ENCODE results near the gene APLF.
"Not testable (repeated sequence)": the region's sequence is repeated elsewhere in the genome, so short reads cannot be mapped to it uniquely, and the experiment has no call there.

The APLF gene

DNA sequence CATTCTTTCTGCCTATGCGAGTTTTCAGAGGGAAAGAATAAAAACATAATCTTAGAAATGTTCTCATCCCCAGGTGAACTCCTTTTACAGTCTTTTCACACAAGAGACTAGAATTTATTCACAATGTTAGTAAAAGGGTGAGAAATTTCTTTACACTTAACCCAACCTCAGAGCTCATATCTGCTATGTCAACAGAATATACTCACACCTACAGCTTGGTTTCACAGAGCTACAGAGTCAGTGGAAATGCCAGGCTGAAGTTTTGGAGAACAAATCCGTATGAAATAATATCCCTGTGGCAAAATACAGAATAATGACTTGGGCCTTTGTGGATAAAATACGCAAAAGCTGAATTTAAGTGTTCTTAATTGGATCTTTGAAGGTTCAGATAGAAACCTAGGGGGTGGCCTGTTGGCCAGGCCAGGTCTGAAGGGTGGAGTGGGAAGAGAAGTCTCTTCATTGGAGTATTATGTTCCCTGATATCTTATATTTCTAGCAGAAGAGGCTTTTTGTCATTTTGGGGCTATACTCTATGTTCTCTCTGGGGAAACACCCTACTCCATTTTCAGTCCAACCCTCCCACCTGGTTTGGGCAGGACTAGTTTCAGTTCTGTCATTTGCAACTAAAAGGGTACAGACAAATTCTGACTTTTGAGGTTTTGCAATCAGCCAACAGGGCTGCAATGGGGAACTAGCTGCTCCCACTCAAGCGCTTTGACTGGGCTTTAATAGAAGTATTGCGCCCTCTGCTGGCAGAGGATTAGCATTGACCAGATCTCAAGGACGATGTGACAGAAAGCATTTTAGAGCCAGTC, 26.0 kb upstream of the APLF start:
- peak; percentile 67 to 71 for DNase-seq (ENCODE audit: low read depth in 2 of 2)

GRCh38 chr2:68441994-68442322, 25.4 kb upstream of the APLF start:
- no peak for DNase-seq (ENCODE audit: low read depth in 2 of 2)

GRCh38 chr2:68446425-68446824, 21.0 kb upstream of the APLF start:
- not testable (repeated sequence) for DNase-seq (ENCODE audit: low read depth in 2 of 2)

GRCh38 chr2:68447118-68447517, 20.3 kb upstream of the APLF start:
- DNase-seq (ENCODE audit: low read depth in 2 of 2), result no peak

DNA sequence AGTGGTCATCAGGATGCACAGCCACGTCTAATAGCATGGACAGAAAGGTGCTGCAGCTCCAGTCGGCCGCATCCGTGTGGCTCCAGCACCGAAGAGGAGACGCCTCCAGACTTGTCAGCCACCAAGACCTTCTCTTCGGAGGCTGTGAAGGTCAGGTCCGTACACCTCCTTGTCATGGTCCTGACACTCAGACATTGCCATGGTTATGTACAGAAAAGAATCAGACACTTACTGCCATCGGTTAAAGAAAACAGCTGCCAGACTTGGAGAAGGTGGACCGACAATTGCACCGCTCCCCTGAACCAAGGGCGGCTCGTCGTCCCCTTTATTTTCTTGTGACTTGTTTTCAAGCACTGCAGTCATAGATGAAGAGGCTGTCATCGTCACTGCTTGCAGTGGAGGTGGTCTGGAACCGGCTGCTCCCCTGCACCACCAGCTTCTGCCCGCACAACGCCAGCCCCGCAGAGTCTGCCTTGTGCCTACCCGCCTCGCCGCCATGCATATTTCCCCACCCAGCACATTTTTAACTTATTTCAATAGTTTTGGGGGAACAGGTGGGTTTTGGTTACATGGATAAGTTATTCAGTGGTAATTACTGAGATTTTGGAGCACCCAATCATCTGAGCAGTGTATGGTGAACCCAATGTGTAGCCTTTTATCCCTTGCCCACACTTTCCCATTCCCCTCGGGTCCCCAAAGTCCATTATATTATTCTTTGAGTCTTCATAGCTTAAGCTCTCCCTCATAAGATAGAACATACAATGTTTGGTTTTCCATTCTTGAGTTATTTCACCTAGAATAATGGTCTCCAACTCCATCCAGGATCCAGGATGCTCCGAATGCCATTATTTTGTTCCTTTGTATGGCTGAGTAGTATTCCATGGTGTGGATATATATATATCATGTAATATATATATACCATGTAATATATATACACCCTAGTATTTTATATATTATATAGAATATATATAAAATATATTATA, 18.4 kb upstream of the APLF start:
- no peak for DNase-seq (ENCODE audit: low read depth in 2 of 2)

DNA sequence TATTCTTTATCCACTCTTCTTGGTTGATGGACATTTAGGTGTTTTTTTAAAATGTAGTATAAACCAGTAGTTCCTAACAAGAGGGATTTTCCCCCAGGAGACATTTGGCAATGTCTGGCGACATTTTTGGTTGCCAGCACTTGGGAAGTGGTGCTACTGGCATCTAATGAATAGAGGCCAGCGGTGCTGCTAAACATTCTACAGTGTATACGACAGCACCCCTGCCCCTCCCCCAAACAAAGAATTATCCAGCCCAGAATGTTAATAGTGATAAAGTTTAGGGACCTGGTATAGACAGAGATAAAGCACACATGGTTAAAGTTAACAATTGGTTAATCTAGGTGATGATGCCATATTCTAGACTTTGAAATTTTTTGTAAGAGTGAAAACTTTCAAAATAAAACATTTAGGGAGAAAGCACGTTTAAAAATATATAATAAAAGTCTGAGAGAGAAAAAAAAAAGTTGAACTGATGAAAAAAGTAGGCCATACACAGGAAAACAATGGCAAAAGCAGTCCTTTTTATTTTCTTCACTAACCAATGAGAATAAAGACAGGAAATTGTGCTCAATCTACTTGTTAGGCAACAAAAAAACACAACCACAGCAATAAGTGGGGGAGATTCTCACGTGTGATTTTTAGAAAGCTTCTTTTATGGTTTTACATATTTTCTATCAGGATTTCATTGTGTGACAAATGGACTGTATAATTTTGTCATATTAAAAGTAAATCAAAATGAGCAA, 15.1 kb upstream of the APLF start:
- no peak for DNase-seq (ENCODE audit: low read depth in 2 of 2)

- DNase-seq (ENCODE audit: low read depth in 2 of 2), result no peak
Measured at GRCh38 chr2:68453761-68454360, 13.5 kb upstream of the APLF start.

GRCh38 chr2:68454719-68455118, 12.7 kb upstream of the APLF start:
- DNase-seq (ENCODE audit: low read depth in 2 of 2), result no peak

DNA sequence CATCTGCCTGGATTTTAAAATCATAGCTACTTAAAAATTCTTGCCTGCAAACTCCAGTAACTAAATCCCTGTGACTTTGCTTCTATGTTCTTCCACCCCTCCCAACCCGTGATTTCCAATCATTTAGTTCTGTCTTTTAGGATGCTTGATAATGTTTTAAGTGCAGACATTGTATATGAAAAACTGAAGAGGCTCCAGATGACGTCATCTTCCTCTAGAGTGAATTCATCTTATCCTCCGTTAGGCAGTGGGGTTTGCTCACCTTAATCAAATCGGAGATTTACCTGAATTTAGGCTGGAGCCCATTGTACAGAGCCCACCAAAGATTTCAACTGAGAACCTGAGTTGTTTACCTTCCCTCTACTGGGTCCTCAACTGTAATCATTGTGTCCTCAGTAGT, 11.2 kb upstream of the APLF start:
- no peak for DNase-seq (ENCODE audit: low read depth in 2 of 2)

- DNase-seq (ENCODE audit: low read depth in 2 of 2), result no peak
Measured at GRCh38 chr2:68458981-68459380, 8.4 kb upstream of the APLF start.

DNA sequence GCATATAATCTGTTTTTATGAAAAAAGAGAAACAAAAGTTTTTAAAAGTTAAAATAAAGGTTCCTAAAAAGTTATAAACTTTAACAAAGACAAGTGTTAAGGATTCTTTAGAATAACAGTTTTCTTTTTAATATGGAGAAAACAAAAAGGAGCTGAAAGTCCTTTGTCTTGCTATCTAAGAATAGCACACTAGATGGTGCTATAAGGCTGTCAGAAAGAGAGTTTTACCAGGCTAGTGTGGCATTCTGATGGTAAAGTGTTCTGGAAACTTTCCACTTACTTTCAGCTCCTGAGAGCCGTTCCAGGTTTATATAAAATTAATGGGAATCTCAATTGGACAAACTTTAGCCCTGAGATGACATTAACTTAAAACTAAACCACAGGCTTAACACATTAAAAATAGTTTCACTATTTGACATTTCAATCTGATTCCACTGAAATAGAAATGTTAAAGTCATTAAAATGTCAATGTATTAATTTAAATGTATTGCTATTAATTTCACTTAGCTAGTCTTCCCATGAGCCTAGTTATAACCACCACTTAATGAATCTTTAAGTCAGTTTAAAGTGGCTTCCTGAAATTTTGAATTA, 4.0 kb upstream of the APLF start:
- DNase-seq (ENCODE audit: low read depth in 2 of 2), result no peak

GRCh38 chr2:68464651-68465050, 2.7 kb upstream of the APLF start:
- no peak for DNase-seq (ENCODE audit: low read depth in 2 of 2)

- peak in 1 of 2 donors; percentile 17 for DNase-seq (ENCODE audit: low read depth in 2 of 2)
Measured at GRCh38 chr2:68465081-68465916, 2.1 kb upstream of the APLF start.

- DNase-seq (ENCODE audit: low read depth in 2 of 2), result peak; percentile 21 to 39
Measured at GRCh38 chr2:68466361-68466777, 1.0 kb upstream of the APLF start.

GRCh38 chr2:68466778-68467076, 658 bp upstream of the APLF start:
- peak in 1 of 2 donors; percentile 22 for DNase-seq (ENCODE audit: low read depth in 2 of 2)

DNA sequence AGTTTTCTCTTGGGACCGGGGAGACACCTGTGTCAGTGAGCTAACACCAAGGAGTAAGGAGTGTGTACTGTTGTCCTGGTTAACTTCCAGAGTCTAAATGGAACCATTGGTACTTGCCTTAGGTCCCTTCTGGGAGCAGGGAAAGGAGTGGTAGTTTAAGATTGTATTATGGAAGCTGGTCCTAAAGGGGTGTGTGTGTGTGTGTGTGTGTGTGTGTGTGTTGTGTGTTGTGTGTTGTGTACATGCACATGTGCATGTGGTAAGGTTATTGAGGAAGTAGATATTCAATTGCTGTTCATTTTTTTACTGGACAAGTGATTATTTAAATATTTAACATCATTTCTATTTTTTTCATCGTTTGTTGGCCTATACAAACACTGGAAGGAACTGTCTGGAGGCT, 1.4 kb downstream of the APLF start:
- DNase-seq (ENCODE audit: low read depth in 2 of 2), result no peak

DNA sequence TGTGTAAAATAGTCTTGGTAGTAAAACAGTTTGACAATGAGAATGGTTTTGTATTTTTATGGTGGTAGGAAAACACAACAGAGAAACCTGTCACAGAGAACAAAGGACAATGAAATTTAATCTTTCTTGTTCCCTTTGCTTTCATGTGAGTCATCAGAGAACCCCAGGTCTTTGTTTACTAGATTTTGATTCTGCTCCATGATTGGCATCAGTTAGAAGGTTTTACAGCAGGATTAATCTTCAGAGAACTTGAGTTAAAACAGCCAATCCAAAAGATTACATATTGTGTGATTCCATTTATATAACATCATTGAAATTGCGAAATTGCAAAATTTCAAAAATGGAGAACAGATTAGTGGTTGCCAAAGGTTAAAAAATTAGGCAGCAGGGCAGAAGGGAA, 2.5 kb downstream of the APLF start:
- DNase-seq (ENCODE audit: low read depth in 2 of 2), result no peak

DNA sequence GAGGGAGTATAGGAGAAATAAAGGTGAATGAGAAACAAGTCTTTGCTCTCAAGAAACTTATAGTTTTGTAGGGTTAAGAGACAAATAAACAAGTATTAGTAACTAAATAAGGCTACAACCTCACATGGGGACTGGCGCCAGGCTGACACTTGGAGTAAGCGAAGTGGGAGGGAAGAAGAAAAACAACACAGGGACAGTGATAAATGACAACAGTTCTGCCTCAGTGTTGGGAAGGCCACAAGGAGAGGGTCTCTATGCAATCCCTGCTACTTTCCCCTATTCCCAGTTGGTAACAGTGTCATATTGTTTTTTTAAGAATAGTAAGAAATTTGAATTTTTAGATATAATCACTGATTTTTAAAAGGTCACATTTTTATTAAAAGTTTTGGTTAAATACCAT, 4.0 kb downstream of the APLF start:
- DNase-seq (ENCODE audit: low read depth in 2 of 2), result no peak

- no peak for DNase-seq (ENCODE audit: low read depth in 2 of 2)
Measured at GRCh38 chr2:68472796-68473414, 5.5 kb downstream of the APLF start.

GRCh38 chr2:68475110-68475509, 7.7 kb downstream of the APLF start:
- no peak for DNase-seq (ENCODE audit: low read depth in 2 of 2)
